A673 (cell line): Measurements from ENCODE around the gene TCFL5. TPM values are rescaled to one million over a fixed set of nuclear protein-coding genes. Genes with fewer than 3 reads are reported as not detected.

Experiments used
- BruUV-seq: library from RNA; stranded (reverse); fragments of 400-500 nt; replicated peaks from 2 replicates; lab custom pipeline; 2021; lab: Mats Ljungman, UMichigan
- CTCF ChIA-PET: fragments of 300-600 bp; sonication (Branson Sonifier 250); formaldehyde crosslinking; loops from one replicate; lab custom pipeline; 2022; ENCODE audit warnings: antibody characterized with exemption; lab: Charles Lee
- POLR2A ChIA-PET: fragments of 300-600 bp; sonication (Branson Sonifier 250); formaldehyde crosslinking; loops from one replicate; lab custom pipeline; 2022; ENCODE audit warnings: antibody characterized with exemption; ENCODE audit not compliant: low non-redundant PET; lab: Charles Lee
- DNase-seq: peaks from one replicate; pipeline ENCODE4 v3.0.0-alpha.2; 2015; ENCODE audit warnings: low spot score
- H3K27ac ChIP-seq: fragments of 200-600 bp; sonication (generic); 2 replicates; pipeline ENCODE4 v1.5.1; 2016; ENCODE audit warnings: mixed run types, low read depth, mild to moderate bottlenecking, mixed read lengths, antibody characterized with exemption, low read length; ENCODE audit not compliant: poor library complexity, severe bottlenecking
- H3K27me3 ChIP-seq: fragments of 200-600 bp; sonication (generic); replicated peaks from 2 replicates; pipeline ENCODE4 v1.6.1; 2017; ENCODE audit warnings: mixed run types, low read depth, mild to moderate bottlenecking, mixed read lengths, antibody characterized with exemption, low read length; ENCODE audit not compliant: insufficient read depth, poor library complexity
- H3K36me3 ChIP-seq: fragments of 200-600 bp; sonication (generic); 2 replicates; pipeline ENCODE4 v1.6.1; 2016; ENCODE audit warnings: mixed run types, mild to moderate bottlenecking, mixed read lengths, antibody characterized with exemption, low read length; ENCODE audit not compliant: insufficient read depth, poor library complexity, severe bottlenecking
- H3K4me1 ChIP-seq: fragments of 200-600 bp; sonication (generic); 2 replicates; pipeline ENCODE4 v1.6.1; 2017; ENCODE audit warnings: mixed run types, mild to moderate bottlenecking, mixed read lengths, antibody characterized with exemption, low read length; ENCODE audit not compliant: insufficient read depth, poor library complexity, severe bottlenecking
- H3K4me3 ChIP-seq: fragments of 200-600 bp; sonication (generic); 2 replicates; pipeline ENCODE4 v1.5.1; 2016; ENCODE audit warnings: low read depth, mixed run types, mild to moderate bottlenecking, mixed read lengths, low read length; ENCODE audit not compliant: poor library complexity, severe bottlenecking
- H3K9me3 ChIP-seq: fragments of 200-600 bp; sonication (generic); 2 replicates; pipeline ENCODE4 v1.6.1; 2016; ENCODE audit warnings: mixed run types, low read depth, mild to moderate bottlenecking, mixed read lengths, antibody characterized with exemption, low read length; ENCODE audit not compliant: poor library complexity, severe bottlenecking
- CTCF ChIP-seq: fragments of 300-800, 200-600 bp; sonication (generic); conservative IDR thresholded peaks from 2 replicates; pipeline ENCODE4 v1.5.1; 2017; ENCODE audit warnings: low read depth, mild to moderate bottlenecking, antibody characterized with exemption, low read length, moderate library complexity, mixed read lengths
- EZH2 ChIP-seq: fragments of 200-600 bp; sonication (generic); IDR thresholded peaks from 2 replicates; pipeline ENCODE4 v1.6.1; 2017; ENCODE audit warnings: borderline replicate concordance, low read depth, mild to moderate bottlenecking, mixed read lengths, antibody characterized with exemption, low read length; ENCODE audit not compliant: poor library complexity, severe bottlenecking
- intact Hi-C: fragments of 100-400 bp; cut with micrococcal nuclease; formaldehyde crosslinking; loops from one replicate; pipeline ENCODE4 v1.10.0; 2022; ENCODE audit not compliant: unreplicated experiment
- total RNA-seq: library from RNA; stranded (reverse); gene quantifications from 2 replicates; pipeline ENCODE4 v1.2.3, GENCODE V29; 2021

Gene TCFL5
- total RNA-seq, 1 experiment from 2014 or later, result 13.9 TPM

GRCh38 chr20:62843656-62844055, 18.0 kb downstream of the TCFL5 start:
- ChIA-PET POLR2A (no interaction called here), CTCF (no interaction called here)
- Histone ChIP-seq H3K36me3 (peaks cover 12% of the 10 kb centered on the region), H3K4me3 (no peak overlapping the region), H3K9me3 (no peaks in the 10 kb centered on the region), H3K4me1 (peaks cover 5% of the 10 kb centered on the region), H3K27me3 (no peaks in the 10 kb centered on the region), H3K27ac (no peak overlapping the region)
- intact Hi-C loops, result no loop called here
- no peak for DNase-seq
- TF ChIP-seq CTCF, result no peak
- no peak for TF ChIP-seq EZH2
- BruUV-seq, result no TSS peak

DNA sequence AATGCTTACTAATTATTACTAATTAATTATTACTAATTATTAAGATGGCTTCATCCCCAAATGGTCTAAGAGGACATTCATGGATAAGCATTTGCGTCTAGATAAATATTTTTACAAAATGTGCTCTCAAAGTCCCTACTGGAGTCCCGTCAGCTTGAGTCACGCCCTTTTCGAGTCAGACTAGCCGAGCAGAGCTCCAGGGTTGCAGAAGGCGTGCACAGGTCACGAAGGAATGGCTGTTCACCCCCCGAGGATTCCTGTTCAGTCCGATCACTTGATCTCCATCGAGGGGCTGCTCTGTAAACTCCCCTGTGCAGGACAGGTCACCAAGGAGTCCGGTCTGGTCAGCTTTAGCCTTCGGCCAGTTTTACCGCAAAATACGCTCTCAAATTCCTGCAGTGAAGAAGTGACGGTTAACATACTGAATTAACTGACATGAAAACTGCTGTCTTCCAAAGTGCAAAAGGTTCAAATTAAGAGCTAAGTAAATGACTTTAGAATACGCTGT, 19.9 kb downstream of the TCFL5 start:
- H3K27ac ChIP-seq, result no peak overlapping the region
- no peak for DNase-seq
- H3K36me3 ChIP-seq, result peaks cover 12% of the 10 kb centered on the region
- no peaks in the 10 kb centered on the region for H3K27me3 ChIP-seq
- intact Hi-C loops, result no loop called here
- no TSS peak for BruUV-seq
- no peak overlapping the region for H3K4me3 ChIP-seq
- H3K9me3 ChIP-seq, result no peaks in the 10 kb centered on the region
- POLR2A ChIA-PET, result interaction anchor here (0.7 kb wide), 1 partner anchor 25 kb away, joined by 3 read pairs; no protein-coding TSS in a partner anchor
- peaks cover 5% of the 10 kb centered on the region for H3K4me1 ChIP-seq
- CTCF ChIA-PET, result interaction anchor here (1.3 kb wide), 1 partner anchor 19 kb away, joined by 3 read pairs; no protein-coding TSS in a partner anchor
- TF ChIP-seq EZH2 (no peak), CTCF (no peak)

GRCh38 chr20:62840244-62841197, 21.1 kb downstream of the TCFL5 start:
- H3K4me3 ChIP-seq, result no peak overlapping the region
- H3K4me1 ChIP-seq, result peaks cover 12% of the 10 kb centered on the region
- no peak overlapping the region for H3K27ac ChIP-seq
- CTCF ChIA-PET, result no interaction called here
- H3K36me3 ChIP-seq, result peaks cover 3% of the 10 kb centered on the region
- POLR2A ChIA-PET, result no interaction called here
- H3K9me3 ChIP-seq, result no peaks in the 10 kb centered on the region
- no peaks in the 10 kb centered on the region for H3K27me3 ChIP-seq
- intact Hi-C loops, result no loop called here
- no peak for DNase-seq
- BruUV-seq, result no TSS peak
- no peak for TF ChIP-seq CTCF
